NCI-H69 (cell line): ENCODE data around the gene ADAMTSL2.

Source experiments
- DNase-seq: peaks from one replicate; lab custom pipeline; 2025; lab: John Stamatoyannopoulos, UW

ADAMTSL2 gene

GRCh38 chr9:133499892-133500270, 34.6 kb upstream of the ADAMTSL2 start:
- DNase-seq, result no peak

GRCh38 chr9:133502112-133502511, 32.4 kb upstream of the ADAMTSL2 start:
- DNase-seq, result no peak

GRCh38 chr9:133505186-133505830, 29.2 kb upstream of the ADAMTSL2 start:
- DNase-seq, result no peak

GRCh38 chr9:133505901-133506652, 28.4 kb upstream of the ADAMTSL2 start:
- no peak for DNase-seq

- peak; percentile 29 for DNase-seq
These were observed 27.9 kb upstream of the ADAMTSL2 start for GRCh38 chr9:133506653-133507038.

- no peak for DNase-seq
These were observed 27.1 kb upstream of the ADAMTSL2 start for GRCh38 chr9:133507246-133507965.

GRCh38 chr9:133508046-133508445, 26.5 kb upstream of the ADAMTSL2 start:
- DNase-seq, result no peak

GRCh38 chr9:133509179-133510083, 25.1 kb upstream of the ADAMTSL2 start:
- DNase-seq, result peak; percentile 98

- no peak for DNase-seq
These were observed 23.5 kb upstream of the ADAMTSL2 start for GRCh38 chr9:133510926-133511505.

GRCh38 chr9:133511607-133512006, 22.9 kb upstream of the ADAMTSL2 start:
- no peak for DNase-seq

- DNase-seq, result peak; percentile 74
These were observed 22.0 kb upstream of the ADAMTSL2 start for GRCh38 chr9:133512253-133513213.

- peak; percentile 98 for DNase-seq
These were observed 21.0 kb upstream of the ADAMTSL2 start for GRCh38 chr9:133513214-133514100.

- DNase-seq, result peak; percentile 95
These were observed 19.9 kb upstream of the ADAMTSL2 start for GRCh38 chr9:133514460-133515239.

GRCh38 chr9:133515240-133515610, 19.3 kb upstream of the ADAMTSL2 start:
- DNase-seq, result no peak

GRCh38 chr9:133515615-133516255, 18.8 kb upstream of the ADAMTSL2 start:
- no peak for DNase-seq

- no peak for DNase-seq
These were observed 18.1 kb upstream of the ADAMTSL2 start for GRCh38 chr9:133516256-133516960.

GRCh38 chr9:133516961-133517350, 17.5 kb upstream of the ADAMTSL2 start:
- DNase-seq, result no peak
